H1 (cell line): ENCODE data around the gene LTO1.

Experiments
- CREB1 ChIP-seq: IDR thresholded peaks from 2 replicates; pipeline ENCODE4 v1.6.1; 2012; ENCODE audit warnings: inconsistent platforms
- EZH2 ChIP-seq: fragments of 200-600 bp; sonication (generic); IDR thresholded peaks from 2 replicates; pipeline ENCODE4 v1.7.1; 2012; ENCODE audit warnings: low read depth, mild to moderate bottlenecking, moderate library complexity, low read length, inconsistent platforms; ENCODE audit not compliant: severe bottlenecking
- HDAC2 ChIP-seq, 2 experiments: fragments of 300-600 bp in 1 of 2; sonication (generic) in 1 of 2; IDR thresholded peaks; 2 replicates each; pipeline ENCODE4 v1.6.1; 2011 to 2012; ENCODE audit warnings: low read depth in 2 of 2, low read length in 2 of 2, mild to moderate bottlenecking in 2 of 2, moderate library complexity in 2 of 2, borderline replicate concordance in 1 of 2, inconsistent platforms in 1 of 2
- JUND ChIP-seq: IDR thresholded peaks from 2 replicates; pipeline ENCODE4 v1.6.1; 2011; ENCODE audit warnings: mild to moderate bottlenecking, improper control_type of control experiment, low read length
- KDM1A ChIP-seq: fragments of 200-600, 300-600 bp; sonication (generic); IDR thresholded peaks from 2 replicates; pipeline ENCODE4 v1.7.1; 2016; ENCODE audit warnings: mild to moderate bottlenecking, low read length, borderline replicate concordance
- POLR2AphosphoS5 ChIP-seq: IDR thresholded peaks from 2 replicates; pipeline ENCODE4 v1.6.1; 2011; ENCODE audit warnings: low read depth, low read length
- RAD21 ChIP-seq, 2 experiments: IDR thresholded peaks in 1 of 2; conservative IDR thresholded peaks in 1 of 2; 2 replicates each; pipeline ENCODE4 v1.6.1; 2011; ENCODE audit warnings: low read depth in 2 of 2, low read length in 2 of 2, improper control_type of control experiment in 1 of 2, inconsistent platforms in 1 of 2, mild to moderate bottlenecking in 1 of 2, moderate library complexity in 1 of 2
- RBBP5 ChIP-seq: IDR thresholded peaks from 2 replicates; pipeline ENCODE4 v1.7.1; 2012; ENCODE audit warnings: low read depth, mild to moderate bottlenecking, inconsistent platforms, low read length, moderate library complexity, borderline replicate concordance
- RFX5 ChIP-seq: IDR thresholded peaks from 2 replicates; pipeline ENCODE4 v1.6.1; 2011; ENCODE audit warnings: low read depth, low read length, improper control_type of control experiment, borderline replicate concordance
- TEAD4 ChIP-seq: IDR thresholded peaks from 2 replicates; pipeline ENCODE4 v1.6.1; 2012; ENCODE audit warnings: low read depth, low read length, inconsistent platforms, mixed read lengths
- TF ChIP-seq, protein P1 (sequence below), 3 experiments: IDR thresholded peaks; 1 replicate in 2 of 3; 2 replicates in 1 of 3; pipeline versions ENCODE4 v1.5.1 to v1.6.1; 2011; ENCODE audit warnings: low read length in 3 of 3, mild to moderate bottlenecking in 3 of 3, inconsistent platforms in 2 of 3, low read depth in 1 of 3, moderate library complexity in 1 of 3; ENCODE audit not compliant: insufficient read depth in 1 of 3; ENCODE audit errors: control extremely low read depth in 1 of 3
- TF ChIP-seq, protein P2 (sequence below): IDR thresholded peaks from 2 replicates; pipeline ENCODE4 v1.6.1; 2012; ENCODE audit warnings: inconsistent platforms

DNA sequence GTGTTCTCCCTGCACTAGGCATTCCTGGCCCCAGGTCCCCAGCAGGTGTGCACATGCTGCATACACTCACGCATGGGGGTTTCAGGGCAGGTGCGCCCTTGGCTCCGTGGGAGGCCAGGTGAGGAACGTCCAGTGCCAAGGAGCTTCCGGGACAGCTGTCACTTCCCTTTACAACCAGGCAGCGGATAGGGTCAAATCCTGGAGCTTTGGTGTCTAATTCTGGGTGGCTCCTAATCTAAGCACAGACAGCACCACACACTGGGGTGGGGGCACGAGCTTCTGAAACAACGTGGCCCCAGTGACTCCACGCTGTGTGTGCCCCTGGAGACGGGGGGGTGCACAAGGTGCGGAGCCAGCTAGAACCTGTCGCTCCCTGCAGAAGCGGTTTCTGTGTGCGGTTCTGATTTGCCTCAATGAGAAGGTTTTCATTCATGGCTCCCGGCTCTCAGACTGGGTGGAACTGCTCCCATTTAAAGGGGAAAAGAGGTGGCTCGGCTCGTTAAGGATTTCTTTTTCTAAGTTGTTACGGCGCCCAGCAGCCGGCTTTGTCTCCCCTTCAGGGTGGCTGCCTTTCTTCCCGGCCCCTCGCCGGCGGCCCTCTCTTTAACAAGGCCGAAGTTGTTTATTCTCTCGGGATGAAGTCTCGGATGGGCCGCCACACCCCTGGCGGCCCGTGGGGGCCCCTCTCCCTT lies 29.2 kb downstream of the LTO1 start:
- TF ChIP-seq TEAD4 (no peak), JUND (no peak), RBBP5 (no peak), RFX5 (no peak), EZH2 (no peak), RAD21 (IDR thresholded peaks at IDR 0.05 in 1 of 2, conservative IDR thresholded peaks at IDR 0.05 in 1 of 2; ENCODE audit: low read depth in 2 of 2, low read length in 2 of 2) (no peak), HDAC2 (IDR thresholded peaks at IDR 0.05; ENCODE audit: borderline replicate concordance in 1 of 2, low read depth in 2 of 2, low read length in 2 of 2) (no peak), KDM1A (no peak), CREB1 (no peak), POLR2AphosphoS5 (no peak; the same call in none of the 2 replicates)
- TF ChIP-seq, protein P1, sequence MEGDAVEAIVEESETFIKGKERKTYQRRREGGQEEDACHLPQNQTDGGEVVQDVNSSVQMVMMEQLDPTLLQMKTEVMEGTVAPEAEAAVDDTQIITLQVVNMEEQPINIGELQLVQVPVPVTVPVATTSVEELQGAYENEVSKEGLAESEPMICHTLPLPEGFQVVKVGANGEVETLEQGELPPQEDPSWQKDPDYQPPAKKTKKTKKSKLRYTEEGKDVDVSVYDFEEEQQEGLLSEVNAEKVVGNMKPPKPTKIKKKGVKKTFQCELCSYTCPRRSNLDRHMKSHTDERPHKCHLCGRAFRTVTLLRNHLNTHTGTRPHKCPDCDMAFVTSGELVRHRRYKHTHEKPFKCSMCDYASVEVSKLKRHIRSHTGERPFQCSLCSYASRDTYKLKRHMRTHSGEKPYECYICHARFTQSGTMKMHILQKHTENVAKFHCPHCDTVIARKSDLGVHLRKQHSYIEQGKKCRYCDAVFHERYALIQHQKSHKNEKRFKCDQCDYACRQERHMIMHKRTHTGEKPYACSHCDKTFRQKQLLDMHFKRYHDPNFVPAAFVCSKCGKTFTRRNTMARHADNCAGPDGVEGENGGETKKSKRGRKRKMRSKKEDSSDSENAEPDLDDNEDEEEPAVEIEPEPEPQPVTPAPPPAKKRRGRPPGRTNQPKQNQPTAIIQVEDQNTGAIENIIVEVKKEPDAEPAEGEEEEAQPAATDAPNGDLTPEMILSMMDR (IDR thresholded peaks at IDR 0.05; ENCODE audit: control extremely low read depth in 1 of 3, insufficient read depth in 1 of 3, low read depth in 1 of 3, low read length in 3 of 3) = no peak
- TF ChIP-seq, protein P2, sequence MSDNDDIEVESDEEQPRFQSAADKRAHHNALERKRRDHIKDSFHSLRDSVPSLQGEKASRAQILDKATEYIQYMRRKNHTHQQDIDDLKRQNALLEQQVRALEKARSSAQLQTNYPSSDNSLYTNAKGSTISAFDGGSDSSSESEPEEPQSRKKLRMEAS = no peak
